B cell (primary cell): ENCODE data around the gene ATP5MK.

Experiments used
- EZH2 ChIP-seq: IDR thresholded peaks from 2 replicates; pipeline ENCODE4 v1.6.1; 2012; ENCODE audit warnings: borderline replicate concordance, low read depth, mild to moderate bottlenecking, moderate library complexity, low read length; ENCODE audit not compliant: insufficient read depth, poor library complexity, severe bottlenecking
- TF ChIP-seq, protein P1 (sequence below): fragments of 200-600 bp; IDR thresholded peaks from one replicate; pipeline ENCODE4 v1.8.0; 2022; ENCODE audit warnings: antibody characterized with exemption, mild to moderate bottlenecking

- TF ChIP-seq EZH2 = no peak
- TF ChIP-seq, protein P1, sequence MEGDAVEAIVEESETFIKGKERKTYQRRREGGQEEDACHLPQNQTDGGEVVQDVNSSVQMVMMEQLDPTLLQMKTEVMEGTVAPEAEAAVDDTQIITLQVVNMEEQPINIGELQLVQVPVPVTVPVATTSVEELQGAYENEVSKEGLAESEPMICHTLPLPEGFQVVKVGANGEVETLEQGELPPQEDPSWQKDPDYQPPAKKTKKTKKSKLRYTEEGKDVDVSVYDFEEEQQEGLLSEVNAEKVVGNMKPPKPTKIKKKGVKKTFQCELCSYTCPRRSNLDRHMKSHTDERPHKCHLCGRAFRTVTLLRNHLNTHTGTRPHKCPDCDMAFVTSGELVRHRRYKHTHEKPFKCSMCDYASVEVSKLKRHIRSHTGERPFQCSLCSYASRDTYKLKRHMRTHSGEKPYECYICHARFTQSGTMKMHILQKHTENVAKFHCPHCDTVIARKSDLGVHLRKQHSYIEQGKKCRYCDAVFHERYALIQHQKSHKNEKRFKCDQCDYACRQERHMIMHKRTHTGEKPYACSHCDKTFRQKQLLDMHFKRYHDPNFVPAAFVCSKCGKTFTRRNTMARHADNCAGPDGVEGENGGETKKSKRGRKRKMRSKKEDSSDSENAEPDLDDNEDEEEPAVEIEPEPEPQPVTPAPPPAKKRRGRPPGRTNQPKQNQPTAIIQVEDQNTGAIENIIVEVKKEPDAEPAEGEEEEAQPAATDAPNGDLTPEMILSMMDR = no peak
Observed at GRCh38 chr10:103382769-103383168, 13.5 kb downstream of the ATP5MK start.
